ENCODE measurements around the gene NGEF. TPM values are rescaled to one million over a fixed set of nuclear protein-coding genes. Genes with fewer than 3 reads are reported as not detected.

NGEF gene
- total and polyA plus RNA-seq, 9 of the 15 experiments (the other 6 are each of a cell fraction or from before 2014, with no cell fraction given) = 0.07 to 0.17 (median 0.09) TPM; not detected in 6

DNA sequence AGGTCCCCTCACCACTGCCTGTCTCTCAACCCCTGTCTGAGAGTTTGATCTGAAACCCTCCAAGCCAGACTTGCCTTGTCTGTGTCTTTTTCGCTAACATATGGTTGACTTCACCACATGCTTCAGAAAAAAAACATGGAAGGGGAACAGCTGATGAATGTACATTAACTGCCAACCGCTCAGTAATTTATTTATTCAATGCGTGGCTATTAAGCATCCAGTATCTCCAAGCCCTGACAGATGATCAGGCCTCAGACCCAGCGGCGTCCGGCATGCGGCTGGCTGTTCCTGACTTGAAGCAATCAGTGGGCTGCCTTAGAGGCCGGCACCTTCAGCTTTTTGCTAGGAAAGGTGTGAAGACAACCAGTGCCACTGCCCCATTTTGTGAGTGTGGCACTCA lies 62.3 kb downstream of the NGEF start:
- in situ Hi-C loops (cut with MboI) (no loop called here), intact Hi-C loops (cut with micrococcal nuclease) (no loop called here)
- Histone ChIP-seq H3K27me3 (ENCODE audit: control insufficient read depth in 2 of 2, insufficient read depth in 2 of 2, low read length in 2 of 2) (peaks cover 5 to 30% of the 10 kb centered on the region in 2 experiments; a peak in 4 of 5 replicates), H3K79me2 (ENCODE audit: control insufficient read depth, insufficient read depth, low read length) (no peaks in the 10 kb centered on the region), H3K4me3 (no peak overlapping the region), H3K9ac (ENCODE audit: insufficient read depth in 1 of 2, low read depth in 2 of 2, low read length in 2 of 2) (no peak overlapping the region), H3K27ac (ENCODE audit: extremely low read depth, low read depth, low read length) (no peak overlapping the region), H4K20me1 (replicated peaks; ENCODE audit: control insufficient read depth, insufficient read depth, low read length) (no peaks in the 10 kb centered on the region), H3K36me3 (ENCODE audit: control insufficient read depth, insufficient read depth, low read length) (no peaks in the 10 kb centered on the region), H3K4me2 (ENCODE audit: insufficient read depth, low read length) (no peak overlapping the region), H3K9me1 (ENCODE audit: control insufficient read depth, insufficient read depth, low read length) (no peaks in the 10 kb centered on the region), H2AFZ (ENCODE audit: low read depth, low read length) (no peak overlapping the region), H3K9me3 (replicated peaks; ENCODE audit: control insufficient read depth, insufficient read depth, low read depth, low read length) (no peaks in the 10 kb centered on the region), H3K4me1 (replicated peaks in 1 of 2; ENCODE audit: control insufficient read depth in 2 of 2, insufficient read depth in 2 of 2, low read length in 2 of 2) (no peaks in the 10 kb centered on the region)
- ATAC-seq = no peak
- ChIA-PET CTCF (ENCODE audit: low intra/inter-chr PET ratio) (no interaction called here), POLR2A (no interaction called here)
- FAIRE-seq = no peak
- 22% methylated on average over 8 of the region's 8 CpGs for WGBS (ENCODE audit: insufficient coverage, low coverage, missing lambda C conversion rate)
- TF ChIP-seq RBM15 (IDR thresholded peaks at IDR 0.05; ENCODE audit: insufficient read depth, low read length) (no peak), RBM34 (IDR thresholded peaks at IDR 0.05; ENCODE audit: borderline replicate concordance, insufficient read depth, low read length) (no peak), NR3C1 (CRISPR knock-in tag; IDR thresholded peaks at IDR 0.05) (no peak), ZC3H4 (CRISPR knock-in tag; IDR thresholded peaks at IDR 0.05; ENCODE audit: borderline replicate concordance) (no peak), CXXC5 (CRISPR knock-in tag; IDR thresholded peaks at IDR 0.05) (no peak), NR1H2 (CRISPR knock-in tag; IDR thresholded peaks at IDR 0.05) (no peak), SMARCA4 (IDR thresholded peaks at IDR 0.05) (no peak), GABPB1 (CRISPR knock-in tag; IDR thresholded peaks at IDR 0.05) (no peak), SAP30 (IDR thresholded peaks at IDR 0.05; ENCODE audit: borderline replicate concordance, insufficient read depth, low read depth, low read length, poor library complexity, severe bottlenecking) (no peak), SETDB1 (IDR thresholded peaks at IDR 0.05; ENCODE audit: low read length) (no peak), DNMT1 (IDR thresholded peaks at IDR 0.05) (no peak), ZNF23 (CRISPR knock-in tag; IDR thresholded peaks at IDR 0.05) (no peak)
- TF ChIP-seq, protein P1, sequence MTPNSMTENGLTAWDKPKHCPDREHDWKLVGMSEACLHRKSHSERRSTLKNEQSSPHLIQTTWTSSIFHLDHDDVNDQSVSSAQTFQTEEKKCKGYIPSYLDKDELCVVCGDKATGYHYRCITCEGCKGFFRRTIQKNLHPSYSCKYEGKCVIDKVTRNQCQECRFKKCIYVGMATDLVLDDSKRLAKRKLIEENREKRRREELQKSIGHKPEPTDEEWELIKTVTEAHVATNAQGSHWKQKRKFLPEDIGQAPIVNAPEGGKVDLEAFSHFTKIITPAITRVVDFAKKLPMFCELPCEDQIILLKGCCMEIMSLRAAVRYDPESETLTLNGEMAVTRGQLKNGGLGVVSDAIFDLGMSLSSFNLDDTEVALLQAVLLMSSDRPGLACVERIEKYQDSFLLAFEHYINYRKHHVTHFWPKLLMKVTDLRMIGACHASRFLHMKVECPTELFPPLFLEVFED (CRISPR knock-in tag; conservative IDR thresholded peaks at IDR 0.05) = no peak
- BruUV-seq (replicated peaks) = no TSS peak
- DNase-seq (ENCODE audit: extremely low read depth in 1 of 4, low spot score in 3 of 4) = no peak

All from K562 (cell line).